HG02981 (cell line): ENCODE data around the gene TENT4B.
"Not testable (repeated sequence)": the region's sequence is repeated elsewhere in the genome, so short reads cannot be mapped to it uniquely, and the experiment has no call there.

Experiments used
- ATAC-seq: cut with Tn5 transposase; IDR thresholded peaks from one replicate; pipeline ENCODE4 v1.9.1; 2021; ENCODE audit warnings: mild to moderate bottlenecking, moderate library complexity; ENCODE audit not compliant: unreplicated experiment

The TENT4B gene

DNA sequence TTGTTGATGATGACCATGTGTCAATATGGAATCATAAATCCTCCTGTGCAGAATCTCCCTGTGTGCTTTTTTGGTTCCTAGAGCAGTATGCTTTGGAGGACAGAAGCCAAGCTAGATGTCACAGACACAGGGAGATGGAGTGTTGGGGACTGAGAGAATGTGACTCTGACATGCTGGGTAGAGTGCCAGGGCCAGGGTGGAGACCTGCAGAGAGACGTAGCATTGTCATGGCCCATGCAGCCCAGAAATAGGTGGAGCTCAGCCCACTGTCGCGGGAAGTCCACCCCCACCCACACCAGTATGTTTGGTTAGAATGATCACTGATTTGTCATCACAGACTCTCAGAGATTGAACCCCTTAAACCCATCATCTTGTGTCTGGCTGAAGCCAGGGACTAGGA, 74.0 kb downstream of the TENT4B start:
- ATAC-seq = no peak

DNA sequence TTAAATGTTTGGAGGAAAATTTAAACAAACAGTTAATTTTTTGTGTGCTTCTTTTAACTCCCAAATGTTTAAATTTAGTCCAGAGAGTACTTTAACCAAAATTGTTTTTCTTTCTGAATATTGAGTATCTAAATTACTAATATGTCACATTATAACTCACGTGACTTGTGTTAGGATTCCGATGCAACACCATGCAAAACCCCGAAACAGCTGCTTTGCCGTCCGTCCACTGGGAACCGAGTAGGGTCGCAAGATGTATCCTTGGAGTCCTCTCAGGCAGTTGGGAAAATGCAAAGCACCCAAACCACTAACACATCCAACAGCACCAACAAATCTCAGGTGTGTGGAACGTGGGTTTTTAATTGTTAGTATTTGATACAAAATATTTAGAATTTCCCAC, 74.6 kb downstream of the TENT4B start:
- no peak for ATAC-seq

DNA sequence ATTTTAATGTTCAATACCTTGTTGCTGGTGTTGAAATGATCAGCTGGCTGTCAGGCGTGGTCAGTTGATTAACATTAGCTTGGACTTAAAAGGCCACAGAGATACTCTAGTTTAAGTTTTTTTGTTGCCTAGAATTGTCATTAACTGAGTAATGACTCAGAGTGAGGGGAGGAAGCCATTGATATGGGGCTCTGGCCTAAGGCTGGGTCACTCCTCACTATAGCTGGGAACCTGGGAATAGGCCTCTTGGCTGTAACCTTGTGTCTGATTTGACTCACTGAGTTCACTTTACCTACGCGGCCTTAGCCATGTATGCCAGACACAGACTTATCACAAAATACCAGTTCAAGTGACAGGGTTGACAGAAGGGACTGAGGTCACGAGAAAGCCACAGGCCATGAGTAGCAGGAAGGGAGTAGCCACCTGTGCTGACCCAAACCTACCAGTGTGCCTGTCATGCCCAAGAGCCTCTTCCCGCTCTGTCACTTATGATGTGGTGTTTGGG, 75.3 kb downstream of the TENT4B start:
- ATAC-seq = no peak

DNA sequence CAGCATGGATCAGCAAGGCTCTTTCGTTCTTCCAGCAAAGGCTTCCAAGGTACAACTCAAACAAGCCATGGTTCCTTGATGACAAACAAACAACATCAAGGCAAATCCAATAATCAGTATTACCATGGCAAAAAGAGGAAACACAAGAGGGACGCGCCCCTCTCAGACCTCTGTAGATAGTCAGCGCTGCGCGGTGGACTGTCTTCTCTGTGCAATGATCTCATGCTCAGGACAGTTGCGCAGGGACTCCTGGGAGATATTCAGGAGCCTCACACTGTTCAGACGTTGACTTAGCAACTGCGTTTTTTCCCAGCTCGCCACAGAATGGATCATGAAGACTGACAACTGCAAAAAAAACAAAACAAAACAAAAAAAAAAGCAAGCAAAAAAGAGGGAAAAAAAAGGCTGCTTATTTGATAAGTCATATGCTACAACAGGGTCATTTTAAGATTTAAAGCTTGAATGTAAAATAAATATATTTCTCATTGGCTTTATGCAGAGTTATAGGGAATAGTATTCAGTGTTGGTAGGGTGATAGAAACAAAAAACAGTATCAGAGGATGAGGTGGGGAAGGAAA, 76.1 kb downstream of the TENT4B start:
- ATAC-seq = no peak

DNA sequence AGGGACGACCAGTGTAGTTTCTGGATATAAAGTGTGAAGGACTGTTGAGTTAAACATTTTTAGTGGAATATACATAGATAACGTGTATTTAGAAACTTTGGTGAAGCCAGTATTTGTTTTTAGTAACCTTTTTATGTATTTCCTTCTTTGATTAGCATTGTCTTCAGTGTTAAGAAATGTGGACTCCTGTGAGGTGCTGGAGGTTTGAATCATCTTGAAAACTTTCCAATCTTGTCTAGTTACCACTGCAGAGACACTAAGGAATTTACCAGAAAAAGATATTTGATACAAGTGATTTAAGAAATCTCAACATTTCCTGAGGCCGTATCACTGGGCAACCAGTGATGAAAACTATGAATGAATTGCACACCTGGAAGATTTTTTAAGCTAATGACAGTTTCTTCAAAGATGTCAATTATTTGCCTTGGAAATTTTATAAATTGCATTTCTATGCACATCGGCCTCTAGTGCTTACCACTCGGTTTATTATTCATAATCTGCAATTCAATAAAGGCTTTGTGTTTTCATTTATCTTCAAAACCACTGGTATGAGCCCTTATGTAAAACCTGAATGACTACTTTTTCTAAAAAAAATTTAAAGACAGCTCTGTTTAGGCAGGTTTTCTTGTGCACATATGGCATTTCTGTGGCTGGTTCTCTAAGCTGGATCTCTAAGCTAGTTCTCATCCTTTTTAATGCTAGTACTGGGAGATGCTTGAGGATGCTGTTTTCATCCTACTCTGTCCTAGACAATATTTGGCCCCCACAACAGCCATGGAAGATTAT, 81.9 kb downstream of the TENT4B start:
- ATAC-seq = no peak

DNA sequence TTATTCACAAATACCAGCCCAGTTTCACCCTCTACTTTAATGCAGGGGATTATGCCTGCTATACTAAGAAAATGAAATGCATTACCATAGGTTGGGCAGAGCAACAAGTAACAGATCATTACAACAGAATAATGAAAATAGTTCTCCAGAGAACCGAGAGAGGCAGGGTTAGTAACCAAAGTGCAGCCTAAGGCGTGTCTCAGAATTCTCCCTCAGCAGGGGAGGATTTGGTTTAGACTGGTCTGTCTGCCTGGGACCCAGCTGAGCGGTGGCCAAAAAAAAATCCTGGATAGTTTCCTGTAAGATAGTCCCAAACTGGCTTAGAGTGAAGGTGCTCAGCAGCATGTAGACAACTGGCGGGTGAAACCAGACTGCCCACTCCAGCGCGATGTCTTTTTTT, 82.5 kb downstream of the TENT4B start:
- no peak for ATAC-seq

DNA sequence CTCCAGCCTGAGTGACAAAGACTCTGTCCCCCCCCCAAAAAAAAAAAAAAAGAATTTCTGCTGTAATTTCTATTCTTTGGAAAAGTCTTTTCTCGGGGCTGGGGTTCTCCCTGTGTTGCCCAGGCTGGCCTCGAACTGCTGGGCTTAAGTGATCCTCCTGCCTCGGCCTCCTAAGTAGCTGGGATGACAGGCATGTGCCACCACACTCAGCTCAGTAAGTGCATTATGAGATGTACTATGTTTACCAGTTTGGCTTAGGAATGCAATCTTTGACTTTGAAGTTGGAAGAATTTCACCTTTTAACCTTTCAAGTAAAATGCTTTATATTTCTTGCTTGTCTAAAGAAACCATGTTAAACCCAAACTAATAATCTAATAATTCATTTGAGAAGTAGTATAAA, 85.2 kb downstream of the TENT4B start:
- ATAC-seq = no peak

DNA sequence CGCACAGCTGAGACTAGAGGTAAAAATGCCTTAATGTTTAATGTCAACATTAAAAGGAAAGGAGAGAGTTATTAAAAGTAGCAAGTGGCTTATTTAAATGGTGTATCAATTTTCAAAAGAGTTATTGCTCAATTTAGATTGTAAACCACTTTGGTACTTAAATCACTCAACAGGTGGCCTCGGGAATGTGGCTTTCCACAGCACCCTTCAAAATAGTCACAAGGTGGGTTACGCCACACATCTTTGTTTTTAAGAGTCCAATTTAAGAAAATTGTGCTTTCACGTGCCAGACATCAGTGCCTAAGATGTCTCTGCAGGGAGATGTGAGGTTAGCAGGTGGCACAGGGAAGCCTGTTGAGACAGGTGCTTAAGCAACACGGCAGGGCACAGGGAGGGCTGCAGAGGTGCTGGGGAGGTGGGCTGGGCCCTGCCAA, 85.8 kb downstream of the TENT4B start:
- ATAC-seq = no peak

DNA sequence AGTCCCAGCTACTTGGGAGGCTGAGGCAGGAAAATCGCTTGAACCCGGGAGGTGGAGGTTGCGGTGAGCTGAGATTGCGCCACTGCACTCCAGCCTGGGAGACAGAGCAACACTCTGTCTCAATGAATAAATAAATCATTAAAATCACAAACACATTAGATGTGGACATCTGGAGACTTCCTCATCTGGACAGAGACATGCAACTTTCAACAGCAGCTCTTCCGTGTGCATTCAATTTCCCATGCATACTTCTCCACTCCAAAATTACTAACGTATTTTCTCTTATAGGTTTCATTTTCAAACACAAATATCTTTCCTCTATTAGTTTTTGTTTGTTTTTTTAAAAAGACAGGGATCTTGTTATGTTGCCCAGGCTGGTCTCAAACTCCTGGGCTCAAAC, 89.9 kb downstream of the TENT4B start:
- ATAC-seq = not testable (repeated sequence)

DNA sequence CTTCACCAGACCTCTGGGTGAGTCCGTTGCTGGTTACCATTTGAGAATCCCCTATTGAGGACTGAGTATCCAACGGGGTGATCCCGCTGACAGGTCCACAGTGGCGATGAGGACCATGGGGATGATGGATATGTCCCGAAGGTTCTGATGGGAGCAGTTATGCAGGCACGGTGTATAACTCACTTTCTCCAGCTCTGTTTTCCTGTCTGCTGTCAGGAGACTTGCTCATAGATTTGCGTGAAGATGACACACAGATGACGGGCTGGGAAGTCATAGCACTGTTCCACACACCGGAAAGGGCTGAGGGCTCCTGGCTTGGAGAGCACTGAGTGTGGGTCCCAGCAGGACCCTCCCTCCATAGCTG, 91.0 kb downstream of the TENT4B start:
- ATAC-seq = no peak

DNA sequence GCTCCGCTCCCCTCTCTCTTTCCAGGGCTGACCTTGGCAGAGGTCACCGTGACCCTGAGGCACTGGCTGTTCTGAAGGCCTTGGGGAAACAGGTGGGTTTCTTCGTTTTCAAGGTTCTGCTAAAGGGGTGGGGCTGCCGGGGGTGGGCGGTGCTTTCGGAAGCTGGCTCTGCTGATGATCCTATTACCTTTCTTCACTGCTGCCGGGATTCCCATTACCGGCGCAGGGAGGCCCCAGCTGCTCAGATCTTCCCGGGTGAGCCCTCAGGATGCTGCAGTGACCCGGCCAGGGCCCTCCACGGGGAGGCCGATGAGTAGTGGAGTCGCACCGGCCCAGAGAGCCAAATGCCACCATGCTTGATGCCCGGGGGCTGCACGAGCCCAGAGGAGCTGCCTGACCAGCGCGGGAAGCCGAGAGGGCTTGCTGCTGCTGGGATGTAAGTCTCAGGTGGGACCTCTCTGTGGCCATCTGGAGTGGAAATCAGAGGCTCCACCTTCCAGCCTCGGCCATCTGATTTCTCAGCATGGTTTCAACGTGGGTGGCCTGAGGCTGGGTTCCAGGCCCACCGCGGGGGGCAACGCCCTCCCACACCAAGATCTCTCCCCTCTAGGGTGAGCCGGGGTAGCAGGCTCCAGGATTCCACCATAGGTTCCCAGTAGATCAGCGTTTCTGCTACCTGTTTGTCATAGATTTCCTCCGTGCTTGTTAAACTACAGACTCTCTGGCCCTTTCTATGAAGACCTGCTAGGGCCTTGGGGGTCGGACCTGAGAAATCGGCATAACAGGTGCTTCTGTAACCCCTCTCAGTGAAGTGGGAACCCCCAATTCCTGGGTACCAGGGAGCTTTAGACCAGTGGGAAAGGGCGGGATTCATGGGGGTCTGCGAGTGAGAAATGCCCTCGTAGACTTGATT, 91.7 kb downstream of the TENT4B start:
- ATAC-seq = no peak

DNA sequence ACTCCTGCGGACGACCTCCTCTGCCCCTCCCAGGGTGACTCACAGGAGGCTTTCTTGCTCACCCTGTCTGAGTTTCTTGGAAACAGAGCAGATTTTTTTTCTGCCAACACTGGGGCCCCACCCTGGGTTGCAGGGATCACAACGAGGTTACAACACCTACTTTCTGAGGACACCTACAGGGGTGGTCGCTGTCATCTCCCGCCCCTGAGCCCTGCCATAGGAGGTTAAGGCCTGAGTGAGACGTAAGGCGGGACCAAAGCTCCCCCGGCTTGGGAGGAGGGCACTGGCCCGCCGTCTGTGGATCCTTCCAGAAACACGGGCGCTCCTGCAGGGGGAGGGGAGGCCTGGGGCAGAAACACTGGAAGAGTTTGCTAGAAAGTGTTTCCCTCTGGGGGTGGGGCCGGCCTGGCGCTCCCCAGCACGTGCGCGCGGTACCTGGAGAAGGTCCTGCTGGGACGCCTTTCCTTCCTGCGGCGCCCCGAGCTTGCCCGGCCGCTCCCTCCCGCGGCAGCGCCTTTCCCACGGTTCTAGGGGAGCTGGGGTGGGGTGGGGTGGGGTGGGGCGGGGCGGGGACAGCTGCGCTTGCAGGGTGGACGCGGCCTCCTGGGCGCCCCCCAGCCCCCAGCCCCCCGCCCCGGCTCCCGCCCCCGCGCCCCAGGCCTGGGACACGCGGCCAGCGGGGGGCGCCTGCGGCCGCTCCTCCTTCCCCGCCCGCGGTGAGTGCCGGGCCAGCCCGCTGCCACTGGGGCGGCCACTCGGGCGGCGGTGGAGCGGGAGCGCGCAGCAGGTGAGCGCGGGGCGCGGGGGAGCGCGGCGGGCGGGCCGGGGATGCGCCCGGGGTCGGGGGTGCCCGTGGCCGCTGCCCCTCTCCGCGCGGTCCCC, 92.6 kb downstream of the TENT4B start:
- ATAC-seq = peak; percentile 77

DNA sequence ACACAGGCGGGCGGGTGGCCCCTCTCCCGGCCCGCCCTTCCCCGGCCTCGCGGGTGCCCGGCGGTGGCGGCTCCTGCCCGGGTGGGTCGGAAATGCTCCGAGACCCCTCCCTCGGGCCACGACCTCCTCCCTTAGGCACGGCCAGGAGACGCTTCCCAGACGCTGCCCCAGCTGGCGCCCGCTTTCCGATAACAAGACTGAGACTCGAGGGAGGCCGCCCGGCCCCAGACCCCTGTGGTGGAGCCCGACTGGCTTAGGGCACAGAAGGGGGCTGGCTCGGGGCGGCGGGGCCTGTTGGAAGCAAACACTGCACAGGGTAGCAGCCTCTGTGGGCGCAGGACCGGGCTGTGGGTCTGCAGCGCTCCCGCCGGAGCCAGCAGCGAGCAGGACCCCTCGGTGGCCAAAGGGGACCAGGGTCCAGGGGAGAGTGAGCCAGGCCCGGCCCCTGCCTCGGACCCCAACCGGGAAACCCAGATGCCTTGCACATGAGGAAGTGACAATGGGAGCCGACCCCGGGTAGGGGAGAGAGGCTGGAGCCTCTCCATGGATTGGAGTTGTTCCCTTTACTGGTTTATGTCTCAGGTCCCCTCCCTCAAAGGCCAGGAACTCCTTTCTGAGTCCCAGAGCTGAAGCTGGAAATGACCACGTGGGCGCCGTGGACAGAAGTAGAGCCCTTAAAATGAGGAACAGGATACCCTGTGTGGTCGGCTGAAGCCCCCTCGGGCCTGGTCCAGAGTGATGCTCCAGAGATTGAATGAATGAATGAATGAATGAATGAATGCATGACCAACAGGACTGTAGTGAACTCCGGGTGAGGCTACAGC, 93.4 kb downstream of the TENT4B start:
- peak; percentile 33 for ATAC-seq

DNA sequence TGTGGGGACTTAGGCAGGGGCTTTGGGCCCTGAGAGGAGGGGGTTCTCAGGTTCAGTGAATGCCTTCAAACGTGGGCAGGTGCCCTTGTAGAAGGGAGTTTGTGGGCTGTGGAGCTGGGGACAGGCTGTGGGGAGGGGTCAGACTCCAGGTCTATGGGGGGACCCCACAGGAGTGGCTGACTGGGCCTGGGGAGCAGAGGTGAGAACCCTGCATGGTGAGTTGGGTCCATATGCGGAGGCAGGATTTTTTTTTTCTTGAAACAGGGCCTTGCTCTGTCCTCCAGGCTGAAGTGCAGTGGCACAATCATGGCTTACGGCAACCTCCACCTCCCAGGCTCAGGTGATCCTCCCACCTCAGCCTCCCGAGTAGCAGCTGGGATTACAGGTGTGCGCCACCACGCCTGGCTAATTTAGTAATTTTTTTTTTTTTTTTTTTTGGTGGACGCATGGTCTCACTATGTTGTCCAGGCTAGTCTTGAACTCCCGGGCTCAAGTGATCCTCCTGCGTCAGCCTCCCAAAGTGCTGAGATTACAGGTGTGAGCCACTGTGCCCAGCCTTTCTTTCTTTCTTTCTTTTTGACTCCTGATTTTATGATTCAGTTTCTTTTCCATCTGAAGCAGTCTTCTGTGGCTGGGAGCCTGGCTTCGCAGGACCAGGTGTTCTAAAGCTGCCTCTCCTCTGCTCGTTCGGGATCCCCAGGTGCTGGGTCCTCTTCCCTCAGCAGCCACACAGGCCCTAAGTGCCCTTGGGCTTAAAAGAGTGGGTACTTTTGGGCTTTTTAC, 94.2 kb downstream of the TENT4B start:
- ATAC-seq = no peak

DNA sequence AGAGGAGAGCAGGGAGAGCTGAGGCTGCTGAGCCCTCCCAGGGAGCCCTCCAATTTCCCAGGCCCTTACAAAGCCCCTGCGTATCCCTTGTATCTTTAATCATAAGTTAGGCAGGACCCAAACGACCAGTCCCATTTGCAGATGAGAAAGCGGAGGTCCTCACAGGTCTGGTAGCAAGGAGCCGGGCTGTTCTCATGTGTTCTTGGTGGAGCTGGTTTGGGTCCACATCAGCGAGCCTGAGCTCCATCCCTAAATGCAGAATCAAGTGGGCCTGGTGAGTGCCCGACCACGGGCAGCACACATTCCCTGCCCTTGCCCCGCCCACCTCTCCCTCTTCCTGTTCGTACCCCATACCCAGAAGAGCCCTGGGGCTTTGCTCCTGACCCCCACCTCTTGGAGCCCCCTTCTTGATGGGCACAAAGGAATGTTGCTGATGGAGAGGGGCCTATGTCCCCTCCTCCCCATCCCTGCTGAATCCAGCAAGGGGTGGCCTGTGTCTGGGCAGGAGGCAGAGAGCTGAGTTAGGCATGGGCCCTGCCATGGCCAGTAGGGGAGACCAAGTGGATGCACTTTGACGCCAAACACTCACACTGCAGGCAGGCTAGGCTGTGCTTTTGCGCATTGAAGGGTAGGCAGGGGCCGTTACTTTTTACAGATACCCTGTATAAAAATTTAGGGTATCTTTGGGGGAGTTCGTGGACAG, 95.0 kb downstream of the TENT4B start:
- ATAC-seq = no peak

DNA sequence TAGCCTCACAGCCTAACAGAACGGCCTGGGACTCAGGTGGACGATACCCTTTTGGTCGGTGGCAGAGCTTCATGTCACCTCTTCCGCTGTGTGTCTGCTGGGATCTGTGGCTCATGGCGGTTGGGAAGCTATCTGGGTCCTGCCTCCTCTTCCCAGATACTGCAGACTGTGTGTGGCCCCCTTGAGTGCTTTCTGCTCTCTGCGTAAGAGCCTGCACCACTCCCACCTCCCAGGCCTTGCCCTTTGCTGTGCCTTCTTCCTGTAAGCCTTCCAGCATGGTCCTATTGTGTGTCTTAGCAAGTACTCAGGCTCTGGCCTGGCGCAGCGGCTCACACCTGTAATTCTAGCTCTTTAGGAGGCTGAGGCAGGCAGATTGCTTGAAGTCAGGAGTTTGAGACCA, 95.7 kb downstream of the TENT4B start:
- no peak for ATAC-seq

DNA sequence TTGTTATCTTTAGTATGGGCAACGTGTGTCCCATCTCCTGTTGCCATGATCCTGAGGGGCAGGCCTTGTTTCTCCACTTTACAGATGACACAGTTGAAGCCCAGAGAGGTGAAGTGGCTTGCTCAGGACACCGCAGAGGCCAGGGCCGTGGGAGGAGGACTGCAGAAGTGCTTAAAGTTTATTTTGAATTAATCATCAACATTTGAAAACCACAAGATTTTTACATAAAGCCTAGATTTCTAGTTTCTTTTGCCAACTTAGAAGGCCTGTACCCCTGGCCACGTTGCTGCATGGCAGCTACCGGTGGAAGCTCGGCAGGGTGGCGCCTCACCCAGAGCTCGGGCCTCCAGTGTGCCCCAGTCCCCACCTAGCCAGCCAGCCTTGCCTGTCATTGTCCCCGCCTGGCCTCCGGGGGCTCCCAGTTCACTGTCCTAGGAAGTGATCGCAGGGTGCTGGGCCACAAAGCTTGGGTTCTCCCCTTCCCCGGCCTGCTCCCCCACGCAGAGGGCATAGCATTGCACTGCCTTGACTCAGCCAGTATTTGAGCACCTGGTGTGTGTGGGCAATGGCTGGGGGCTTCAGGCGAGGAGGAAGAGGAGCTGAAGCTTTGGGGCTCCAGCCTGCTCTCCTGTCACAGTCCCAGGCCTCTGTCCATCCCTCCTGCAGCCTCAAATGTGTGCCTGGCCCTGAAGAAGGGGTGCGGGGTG, 98.4 kb downstream of the TENT4B start:
- ATAC-seq = no peak
